Endothelial cell (in vitro differentiated cells): ENCODE measurements around the gene FMN2. TPM values are rescaled to one million over a fixed set of nuclear protein-coding genes. Genes with fewer than 3 reads are reported as not detected.
A peak's percentile ranks its signal among the peaks of the same experiment; 100 is the strongest.

Experiments used
- DNase-seq: peaks from one replicate; pipeline ENCODE4 v3.0.0; 2021; ENCODE audit warnings: low spot score
- H3K27ac Mint-ChIP-seq: one replicate; pipeline ENCODE4 v1.8.0; 2021; ENCODE audit warnings: mixed read lengths, inconsistent platforms; ENCODE audit not compliant: unreplicated experiment
- H3K27me3 Mint-ChIP-seq: one replicate; pipeline ENCODE4 v1.8.0; 2021; ENCODE audit warnings: mild to moderate bottlenecking, moderate library complexity, mixed read lengths, inconsistent platforms; ENCODE audit not compliant: unreplicated experiment
- H3K36me3 Mint-ChIP-seq: one replicate; pipeline ENCODE4 v1.8.0; 2021; ENCODE audit warnings: mild to moderate bottlenecking, low read depth, mixed read lengths, inconsistent platforms; ENCODE audit not compliant: unreplicated experiment
- H3K4me1 Mint-ChIP-seq: one replicate; pipeline ENCODE4 v1.8.0; 2021; ENCODE audit warnings: mild to moderate bottlenecking, mixed read lengths, inconsistent platforms; ENCODE audit not compliant: unreplicated experiment
- H3K4me3 Mint-ChIP-seq: one replicate; pipeline ENCODE4 v1.8.0; 2021; ENCODE audit warnings: mild to moderate bottlenecking, mixed read lengths, inconsistent platforms; ENCODE audit not compliant: unreplicated experiment
- H3K9me3 Mint-ChIP-seq: one replicate; pipeline ENCODE4 v1.8.0; 2021; ENCODE audit warnings: mixed read lengths, inconsistent platforms; ENCODE audit not compliant: unreplicated experiment
- CTCF ChIP-seq: fragments of 200-600 bp; sonication (generic); IDR thresholded peaks from one replicate; pipeline ENCODE4 v1.5.0; 2021; ENCODE audit warnings: antibody characterized with exemption; ENCODE audit not compliant: unreplicated experiment
- total RNA-seq: library from RNA; stranded (reverse); fragmentation: NEBNext Ultra II Directional; extraction: Animal tissue kit (Norgen Biotek cat#: 25700); gene quantifications from one replicate; pipeline ENCODE4 v1.2.1, GENCODE V29; 2021; ENCODE audit not compliant: unreplicated experiment

Gene FMN2
- total RNA-seq, 1 donor from 2014 or later, result 2.6 TPM

- H3K4me3 Mint-ChIP-seq, result no peak overlapping the region
- DNase-seq, result no peak
- peaks cover 8% of the 10 kb centered on the region for H3K27me3 Mint-ChIP-seq
- no peaks in the 10 kb centered on the region for H3K9me3 Mint-ChIP-seq
- peak overlapping the region; percentile 11 for H3K27ac Mint-ChIP-seq
- no peak for TF ChIP-seq CTCF
- H3K36me3 Mint-ChIP-seq, result no peaks in the 10 kb centered on the region
- peaks cover 12% of the 10 kb centered on the region for H3K4me1 Mint-ChIP-seq
Observed at GRCh38 chr1:240100371-240100934, 8.8 kb downstream of the FMN2 start.

- Mint-ChIP-seq H3K36me3 (no peaks in the 10 kb centered on the region), H3K9me3 (no peaks in the 10 kb centered on the region), H3K27ac (no peak overlapping the region), H3K4me3 (no peak overlapping the region), H3K27me3 (peaks cover 8% of the 10 kb centered on the region), H3K4me1 (peaks cover 12% of the 10 kb centered on the region)
- no peak for DNase-seq
- no peak for TF ChIP-seq CTCF
Observed at GRCh38 chr1:240101306-240101705, 9.6 kb downstream of the FMN2 start.

- TF ChIP-seq CTCF, result no peak
- DNase-seq, result no peak
- no peaks in the 10 kb centered on the region for H3K9me3 Mint-ChIP-seq
- H3K4me3 Mint-ChIP-seq, result no peak overlapping the region
- H3K27me3 Mint-ChIP-seq, result peaks cover 8% of the 10 kb centered on the region
- peaks cover 12% of the 10 kb centered on the region for H3K4me1 Mint-ChIP-seq
- H3K27ac Mint-ChIP-seq, result no peak overlapping the region
- H3K36me3 Mint-ChIP-seq, result no peaks in the 10 kb centered on the region
Observed at GRCh38 chr1:240101737-240102136, 10.1 kb downstream of the FMN2 start.

GRCh38 chr1:240104672-240105071 lies 13.0 kb downstream of the FMN2 start:
- H3K9me3 Mint-ChIP-seq, result no peaks in the 10 kb centered on the region
- H3K27me3 Mint-ChIP-seq, result peaks cover 6% of the 10 kb centered on the region
- TF ChIP-seq CTCF, result no peak
- no peak overlapping the region for H3K4me3 Mint-ChIP-seq
- peaks cover 12% of the 10 kb centered on the region for H3K4me1 Mint-ChIP-seq
- no peak for DNase-seq
- no peak overlapping the region for H3K27ac Mint-ChIP-seq
- no peaks in the 10 kb centered on the region for H3K36me3 Mint-ChIP-seq

GRCh38 chr1:240107058-240107684 lies 15.5 kb downstream of the FMN2 start:
- H3K4me3 Mint-ChIP-seq, result no peak overlapping the region
- no peak for TF ChIP-seq CTCF
- DNase-seq, result no peak
- no peaks in the 10 kb centered on the region for H3K27me3 Mint-ChIP-seq
- no peaks in the 10 kb centered on the region for H3K36me3 Mint-ChIP-seq
- H3K27ac Mint-ChIP-seq, result no peak overlapping the region
- no peaks in the 10 kb centered on the region for H3K9me3 Mint-ChIP-seq
- no peaks in the 10 kb centered on the region for H3K4me1 Mint-ChIP-seq
